Liver (tissue), 9 donors: ENCODE data around the gene ZNF664. TPM values are rescaled to one million over a fixed set of nuclear protein-coding genes. Genes with fewer than 3 reads are reported as not detected.

Experiments
- DNase-seq: peaks from one replicate; pipeline ENCODE4 v3.0.0-alpha.2; 2017; ENCODE audit warnings: low spot score
- H3K27ac ChIP-seq, 2 donors: one replicate each; pipeline ENCODE4 v1.7.0; 2013; ENCODE audit warnings: inconsistent platforms in 2 of 2, low read length in 2 of 2, control low read depth in 1 of 2, low read depth in 1 of 2, mild to moderate bottlenecking in 1 of 2
- H3K27me3 ChIP-seq, 4 donors: one replicate each; pipeline versions ENCODE4 v1.6.1 to v1.7.0; 2013; ENCODE audit warnings: low read length in 3 of 4, inconsistent platforms in 1 of 4, mild to moderate bottlenecking in 1 of 4, moderate library complexity in 1 of 4; ENCODE audit not compliant: control insufficient read depth in 4 of 4, insufficient read depth in 4 of 4
- H3K36me3 ChIP-seq, 4 donors: one replicate each; pipeline versions ENCODE4 v1.6.1 to v1.7.0; 2013; ENCODE audit warnings: low read length in 3 of 4, mild to moderate bottlenecking in 3 of 4, low read depth in 1 of 4, moderate library complexity in 1 of 4; ENCODE audit not compliant: control insufficient read depth in 4 of 4, insufficient read depth in 3 of 4
- H3K4me1 ChIP-seq, 4 donors: one replicate each; pipeline versions ENCODE4 v1.6.1 to v1.7.0; 2013; ENCODE audit warnings: low read length in 3 of 4, mild to moderate bottlenecking in 3 of 4, moderate library complexity in 1 of 4; ENCODE audit not compliant: control insufficient read depth in 4 of 4, insufficient read depth in 4 of 4
- H3K4me3 ChIP-seq, 3 donors: one replicate each; pipeline versions ENCODE4 v1.6.1 to v1.7.0; 2013; ENCODE audit warnings: low read length in 3 of 3, control low read depth in 1 of 3, low read depth in 1 of 3, mild to moderate bottlenecking in 1 of 3
- H3K9ac ChIP-seq, 2 donors: one replicate each; pipeline ENCODE4 v1.7.0; 2013; ENCODE audit warnings: low read length in 2 of 2, mild to moderate bottlenecking in 2 of 2, moderate library complexity in 2 of 2, control low read depth in 1 of 2, low read depth in 1 of 2
- H3K9me3 ChIP-seq, 4 donors: one replicate each; pipeline versions ENCODE4 v1.6.1 to v1.7.0; 2013; ENCODE audit warnings: low read length in 3 of 4; ENCODE audit not compliant: control insufficient read depth in 4 of 4
- ATF3 ChIP-seq: IDR thresholded peaks from 2 replicates; pipeline ENCODE4 v1.6.1; 2016; ENCODE audit warnings: antibody characterized with exemption
- CTCF ChIP-seq: fragments of 150-350 bp; IDR thresholded peaks from 2 replicates; pipeline ENCODE4 v1.5.1; 2017; ENCODE audit warnings: improper control_type of control experiment, low read depth, low read length; ENCODE audit not compliant: missing input control
- FOXA1 ChIP-seq: IDR thresholded peaks from 2 replicates; pipeline ENCODE4 v1.6.1; 2016; ENCODE audit warnings: antibody characterized with exemption
- FOXA2 ChIP-seq: IDR thresholded peaks from 2 replicates; pipeline ENCODE4 v1.6.1; 2016; ENCODE audit warnings: antibody characterized with exemption
- GABPA ChIP-seq, 2 donors: IDR thresholded peaks in 1 of 2; conservative IDR thresholded peaks in 1 of 2; 2 replicates each; pipeline ENCODE4 v1.6.1; 2016; ENCODE audit warnings: antibody characterized with exemption in 2 of 2, mild to moderate bottlenecking in 1 of 2, moderate library complexity in 1 of 2
- HNF4A ChIP-seq, 2 donors: conservative IDR thresholded peaks; 2 replicates each; pipeline ENCODE4 v1.6.1; 2016; ENCODE audit warnings: antibody characterized with exemption in 2 of 2, mild to moderate bottlenecking in 2 of 2
- HNF4G ChIP-seq: IDR thresholded peaks from 2 replicates; pipeline ENCODE4 v1.6.1; 2016; ENCODE audit warnings: antibody characterized with exemption
- JUND ChIP-seq, 2 donors: IDR thresholded peaks; 2 replicates each; pipeline ENCODE4 v1.6.1; 2016; ENCODE audit warnings: antibody characterized with exemption in 2 of 2
- NR2F2 ChIP-seq: IDR thresholded peaks from 2 replicates; pipeline ENCODE4 v1.6.1; 2016; ENCODE audit warnings: antibody characterized with exemption
- RAD21 ChIP-seq, 2 donors: IDR thresholded peaks; 2 replicates each; pipeline ENCODE4 v1.6.1; 2016; ENCODE audit warnings: antibody characterized with exemption in 2 of 2, mild to moderate bottlenecking in 2 of 2
- REST ChIP-seq: IDR thresholded peaks from 2 replicates; pipeline ENCODE4 v1.6.1; 2016; ENCODE audit warnings: antibody characterized with exemption, mild to moderate bottlenecking
- RXRA ChIP-seq, 2 donors: IDR thresholded peaks; 2 replicates each; pipeline ENCODE4 v1.6.1; 2017 to 2018; ENCODE audit warnings: antibody characterized with exemption in 2 of 2, mild to moderate bottlenecking in 1 of 2
- SP1 ChIP-seq: IDR thresholded peaks from 2 replicates; pipeline ENCODE4 v1.6.1; 2018; ENCODE audit warnings: antibody characterized with exemption, mild to moderate bottlenecking
- TAF1 ChIP-seq: conservative IDR thresholded peaks from 2 replicates; pipeline ENCODE4 v1.6.1; 2016; ENCODE audit warnings: antibody characterized with exemption, mild to moderate bottlenecking
- YY1 ChIP-seq: IDR thresholded peaks from 2 replicates; pipeline ENCODE4 v1.6.1; 2016; ENCODE audit warnings: antibody characterized with exemption, mild to moderate bottlenecking
- ZBTB33 ChIP-seq: IDR thresholded peaks from 2 replicates; pipeline ENCODE4 v1.6.1; 2016; ENCODE audit warnings: antibody characterized with exemption
- WGBS: extraction: QIAGEN DNeasy Blood & Tissue Kit; methylation state at CpG from one replicate; pipeline ENCODE4 v1.1.7; 2013; 5-methylcytosine and 5-hydroxymethylcytosine counted together
- polyA plus RNA-seq, 2 donors: library from polyadenylated mRNA; stranded (reverse) in 1 of 2; unstranded in 1 of 2; fragments of 200-250 nt in 1 of 2; fragments of >200 nt in 1 of 2; fragmentation: Nextera tagmentation in 1 of 2; extraction: Ambion mirVana in 1 of 2; gene quantifications; one replicate each; pipeline versions ENCODE4 v1.2.1 to v1.2.3, GENCODE V29; 2013 to 2015
- total RNA-seq, 2 donors: library from RNA; depleted of rRNA; stranded (reverse); fragments of >200 nt; gene quantifications; one replicate each; pipeline ENCODE4 v1.2.3, GENCODE V29; 2014
- TF ChIP-seq, protein P1 (sequence below): IDR thresholded peaks from 2 replicates; pipeline ENCODE4 v1.6.1; 2016; ENCODE audit warnings: antibody characterized with exemption
- donor health status: healthy.
- donor health status: healthy.
- donor health status: healthy.
- donor health status: healthy.
- donor health status: healthy.

ZNF664 gene
- total and polyA plus RNA-seq, 4 donors = 7.2 to 40.3 (median 29.6) TPM

DNA sequence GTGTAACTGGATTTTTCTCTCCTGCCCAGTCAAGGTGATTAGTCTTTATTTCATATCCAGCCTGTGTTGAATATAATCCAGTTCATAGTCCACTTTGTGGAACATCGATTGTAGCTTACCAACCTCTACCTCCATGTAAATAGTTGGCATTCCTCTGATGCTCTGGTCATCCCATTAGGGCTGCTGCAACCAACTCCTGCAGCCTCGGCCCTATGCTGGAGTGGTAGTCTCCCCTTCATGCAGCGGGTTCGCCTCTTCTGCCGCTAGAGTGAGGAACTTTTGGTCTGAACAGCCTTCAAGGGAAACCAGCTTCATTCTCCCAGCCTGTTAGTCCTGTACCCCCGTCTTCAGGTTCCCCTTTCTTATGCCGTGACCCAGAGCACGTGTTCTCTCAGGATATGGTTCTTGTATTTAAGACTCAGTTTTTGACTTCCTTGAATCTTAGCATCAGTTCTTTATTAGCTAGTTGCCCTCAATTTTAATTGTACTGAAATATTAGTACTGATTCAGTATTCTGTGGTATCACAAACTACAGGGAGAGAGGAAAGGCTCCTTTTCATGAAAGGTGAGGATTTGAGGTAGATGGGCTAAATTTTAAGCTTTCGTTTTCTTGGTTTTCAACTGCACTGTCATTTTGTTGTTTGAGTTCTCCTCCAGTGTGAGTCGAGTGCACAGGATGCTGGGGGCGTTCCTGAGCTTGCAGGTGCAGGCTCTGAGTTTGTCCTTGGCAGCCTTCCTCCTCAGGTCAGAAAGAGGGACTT is 33.2 kb downstream of the ZNF664 start:
- no peak for DNase-seq
- no peak overlapping the region for H3K4me3 ChIP-seq
- H3K27me3 ChIP-seq = no peaks in the 10 kb centered on the region
- WGBS = 73% methylated on average over 11 of the region's 11 CpGs
- H3K4me1 ChIP-seq = peaks cover 3 to 18% (median 14%) of the 10 kb centered on the region in 4 donors
- peaks cover 0 to 7% (median 4%) of the 10 kb centered on the region in 4 donors for H3K36me3 ChIP-seq
- H3K9ac ChIP-seq = no peak overlapping the region
- no peak overlapping the region for H3K27ac ChIP-seq
- TF ChIP-seq SP1 = peak; percentile 21
- no peak for TF ChIP-seq FOXA1
- TF ChIP-seq HNF4A (conservative IDR thresholded peaks at IDR 0.05) = peak; percentile 18 to 27
- no peaks in the 10 kb centered on the region for H3K9me3 ChIP-seq

DNA sequence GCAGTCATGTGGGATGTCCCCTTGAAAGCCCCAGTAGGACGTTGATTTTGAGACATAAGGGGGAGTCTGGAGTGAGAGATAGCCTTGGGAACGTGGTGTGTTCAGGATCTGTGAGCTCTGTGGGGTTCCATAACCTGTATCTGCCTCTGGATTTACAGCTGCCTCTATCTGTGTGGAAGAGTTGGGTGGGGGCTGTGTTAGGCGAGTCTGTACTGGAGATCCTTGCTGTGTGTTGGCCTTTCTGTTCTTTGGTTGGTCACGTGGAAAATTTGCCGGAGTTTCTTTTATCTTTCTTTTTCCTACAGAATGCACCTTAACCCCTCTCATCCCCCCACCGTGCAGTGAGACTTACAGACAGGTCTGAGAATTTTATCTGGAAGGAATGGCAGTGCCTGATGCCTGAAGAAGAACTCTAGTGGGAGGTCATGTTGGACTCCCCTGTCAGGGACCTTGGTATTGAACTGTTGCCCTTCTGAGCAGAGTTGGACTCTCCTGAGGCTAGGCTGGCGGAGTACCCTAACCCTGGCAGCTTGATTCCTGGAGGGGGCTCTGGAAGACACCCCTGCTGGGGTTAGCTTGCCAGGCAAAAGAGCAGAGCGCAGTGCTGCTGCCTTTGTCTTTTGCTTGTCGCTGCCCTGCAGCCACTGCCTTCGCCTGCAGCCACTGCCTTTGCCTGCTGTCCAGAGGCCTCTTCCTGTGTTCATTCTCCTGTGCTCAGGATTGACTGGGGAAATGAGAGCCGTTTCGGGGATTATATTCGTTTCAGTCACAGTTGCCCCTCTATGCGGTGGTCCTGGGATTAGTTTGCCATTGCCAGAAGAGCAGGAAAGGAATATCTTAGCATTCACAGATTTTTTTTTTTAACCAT is 34.1 kb downstream of the ZNF664 start:
- Histone ChIP-seq H3K4me3 (no peak overlapping the region), H3K27me3 (no peaks in the 10 kb centered on the region), H3K9ac (no peak overlapping the region), H3K36me3 (peaks cover under 1 to 3% (median 2%) of the 10 kb centered on the region in 4 donors), H3K4me1 (peaks cover 3 to 26% (median 21%) of the 10 kb centered on the region in 4 donors), H3K9me3 (no peaks in the 10 kb centered on the region), H3K27ac (no peak overlapping the region)
- no peak for DNase-seq
- TF ChIP-seq YY1 (no peak), TAF1 (no peak), RAD21 (IDR thresholded peaks at IDR 0.05) (no peak), HNF4G (no peak)
- WGBS = 88% methylated on average over 14 of the region's 14 CpGs

GRCh38 chr12:124007826-124008570 is 35.0 kb downstream of the ZNF664 start:
- no peaks in the 10 kb centered on the region for H3K27me3 ChIP-seq
- 67% methylated on average over 9 of the region's 9 CpGs for WGBS
- no peak overlapping the region for H3K27ac ChIP-seq
- H3K4me1 ChIP-seq = peaks cover 3 to 29% (median 24%) of the 10 kb centered on the region in 4 donors
- H3K36me3 ChIP-seq = peaks cover 5 to 12% (median 10%) of the 10 kb centered on the region in 4 donors
- no peak overlapping the region for H3K9ac ChIP-seq
- DNase-seq = no peak
- no peak overlapping the region for H3K4me3 ChIP-seq
- H3K9me3 ChIP-seq = no peaks in the 10 kb centered on the region
- TF ChIP-seq ZBTB33 (no peak), FOXA2 (no peak), NR2F2 (no peak), SP1 (no peak), RXRA (IDR thresholded peaks at IDR 0.05) (peak in 1 of 2 donors; percentile 26), HNF4G (no peak), JUND (IDR thresholded peaks at IDR 0.05) (peak; percentile 33 to 59), TAF1 (no peak), ATF3 (no peak), RAD21 (IDR thresholded peaks at IDR 0.05) (no peak), REST (no peak), GABPA (IDR thresholded peaks at IDR 0.05 in 1 of 2, conservative IDR thresholded peaks at IDR 0.05 in 1 of 2) (no peak), CTCF (no peak), FOXA1 (no peak), YY1 (no peak)
- TF ChIP-seq, protein P1, sequence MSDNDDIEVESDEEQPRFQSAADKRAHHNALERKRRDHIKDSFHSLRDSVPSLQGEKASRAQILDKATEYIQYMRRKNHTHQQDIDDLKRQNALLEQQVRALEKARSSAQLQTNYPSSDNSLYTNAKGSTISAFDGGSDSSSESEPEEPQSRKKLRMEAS = no peak
